Stimulated activated CD4-positive, alpha-beta T cell treated with anti-CD3 and anti-CD28 coated beads, Interleukin-1b, Interleukin-23, amount 100 ng/mL, for 24 hours (primary cell): ENCODE measurements around the gene PGS1.
"Not testable (repeated sequence)": the region's sequence is repeated elsewhere in the genome, so short reads cannot be mapped to it uniquely, and the experiment has no call there.

Source experiments
- DNase-seq, 4 experiments: peaks; one replicate each; pipeline ENCODE4 v3.0.0-alpha.2; 2020; ENCODE audit warnings: low read depth in 4 of 4, low spot score in 1 of 4

PGS1 gene, protein sequence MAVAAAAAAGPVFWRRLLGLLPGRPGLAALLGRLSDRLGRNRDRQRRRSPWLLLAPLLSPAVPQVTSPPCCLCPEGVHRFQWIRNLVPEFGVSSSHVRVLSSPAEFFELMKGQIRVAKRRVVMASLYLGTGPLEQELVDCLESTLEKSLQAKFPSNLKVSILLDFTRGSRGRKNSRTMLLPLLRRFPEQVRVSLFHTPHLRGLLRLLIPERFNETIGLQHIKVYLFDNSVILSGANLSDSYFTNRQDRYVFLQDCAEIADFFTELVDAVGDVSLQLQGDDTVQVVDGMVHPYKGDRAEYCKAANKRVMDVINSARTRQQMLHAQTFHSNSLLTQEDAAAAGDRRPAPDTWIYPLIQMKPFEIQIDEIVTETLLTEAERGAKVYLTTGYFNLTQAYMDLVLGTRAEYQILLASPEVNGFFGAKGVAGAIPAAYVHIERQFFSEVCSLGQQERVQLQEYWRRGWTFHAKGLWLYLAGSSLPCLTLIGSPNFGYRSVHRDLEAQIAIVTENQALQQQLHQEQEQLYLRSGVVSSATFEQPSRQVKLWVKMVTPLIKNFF

DNA sequence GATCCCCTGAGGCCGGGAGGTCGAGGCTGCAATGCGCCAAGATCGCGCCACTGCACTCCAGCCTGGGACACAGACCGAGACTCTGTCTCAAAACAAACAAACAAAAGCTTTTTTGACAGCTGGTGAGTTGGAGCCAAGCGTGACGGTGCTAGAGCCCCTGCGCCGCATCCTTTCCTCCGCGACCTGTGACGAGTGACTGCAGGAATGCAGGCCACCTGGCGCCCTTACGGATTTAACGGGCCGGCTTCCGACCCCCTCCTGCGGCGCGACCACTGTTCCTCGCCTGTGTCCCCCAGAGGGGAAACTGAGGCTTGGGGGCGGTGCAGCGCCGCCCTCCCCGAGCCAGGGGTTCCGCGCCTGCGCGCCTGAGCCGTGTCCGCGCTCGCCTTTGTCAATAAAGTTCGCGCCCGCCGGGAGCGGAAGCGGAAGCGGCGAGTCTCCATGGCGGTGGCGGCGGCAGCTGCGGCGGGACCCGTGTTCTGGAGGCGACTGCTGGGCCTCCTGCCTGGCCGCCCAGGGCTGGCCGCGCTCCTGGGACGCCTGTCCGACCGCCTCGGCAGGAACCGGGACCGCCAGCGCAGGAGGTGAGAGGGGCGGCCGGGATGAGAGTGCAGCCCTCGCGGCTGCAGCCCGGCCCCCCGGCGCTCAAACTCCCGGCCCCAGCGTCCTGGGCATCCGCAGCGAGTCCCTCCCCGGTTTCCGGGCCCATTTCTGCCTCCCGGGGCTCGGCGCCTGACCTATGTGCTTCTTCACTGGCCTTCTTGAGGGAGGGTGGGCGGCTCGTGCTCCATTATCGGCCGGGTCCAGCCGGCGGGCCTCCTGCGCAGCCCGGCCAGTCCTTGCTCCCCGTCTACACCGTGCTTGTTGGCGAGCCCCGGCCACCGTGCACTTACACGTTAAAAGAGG is at the start of gene PGS1:
TSS of gene PGS1 (plus strand) at position 425 of the 906 bp plus-strand sequence. CDS start at position 442, 17 bp downstream.
- peak; percentile 67 to 76 (median 70) for DNase-seq

DNA sequence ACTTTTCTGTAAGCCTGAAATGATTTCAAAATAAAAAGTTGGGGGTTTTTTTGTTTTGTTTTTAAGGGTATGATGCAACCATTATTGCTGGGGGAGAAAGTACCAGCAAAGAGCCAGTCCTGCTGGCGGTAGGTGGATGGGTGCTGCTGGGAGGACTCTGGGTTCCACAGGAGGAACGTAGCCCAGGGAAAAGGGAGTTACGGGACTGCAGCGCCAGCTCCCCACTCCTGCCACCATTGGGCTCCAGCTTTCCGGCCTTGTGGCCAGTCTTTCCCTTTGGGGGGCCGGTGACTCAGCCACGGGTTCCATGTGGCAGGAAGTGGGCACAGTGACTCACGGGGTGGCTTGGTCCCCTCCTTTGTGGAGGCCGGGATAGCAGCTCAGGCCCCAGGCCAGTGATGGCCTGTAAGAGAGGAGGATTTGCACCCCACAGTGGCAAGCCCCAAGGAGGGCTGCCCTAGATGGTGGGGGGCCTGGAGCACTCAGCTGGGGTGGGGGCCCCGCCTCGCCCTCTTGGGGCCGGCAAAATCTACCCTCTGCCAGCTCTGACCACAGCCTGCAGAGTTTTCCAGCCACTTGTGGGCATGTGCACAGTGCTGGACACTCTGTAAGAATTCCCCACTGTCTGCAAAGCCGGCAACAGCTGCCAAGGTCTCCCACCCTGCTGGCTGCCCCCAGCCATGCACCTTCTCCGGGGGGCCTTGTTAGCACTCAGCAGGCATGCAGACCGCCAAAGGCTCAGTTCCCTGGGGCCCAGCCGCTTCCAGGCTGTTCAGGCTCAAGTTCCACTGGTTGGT is 49.0 kb upstream of the PGS1 start:
- no peak for DNase-seq

DNA sequence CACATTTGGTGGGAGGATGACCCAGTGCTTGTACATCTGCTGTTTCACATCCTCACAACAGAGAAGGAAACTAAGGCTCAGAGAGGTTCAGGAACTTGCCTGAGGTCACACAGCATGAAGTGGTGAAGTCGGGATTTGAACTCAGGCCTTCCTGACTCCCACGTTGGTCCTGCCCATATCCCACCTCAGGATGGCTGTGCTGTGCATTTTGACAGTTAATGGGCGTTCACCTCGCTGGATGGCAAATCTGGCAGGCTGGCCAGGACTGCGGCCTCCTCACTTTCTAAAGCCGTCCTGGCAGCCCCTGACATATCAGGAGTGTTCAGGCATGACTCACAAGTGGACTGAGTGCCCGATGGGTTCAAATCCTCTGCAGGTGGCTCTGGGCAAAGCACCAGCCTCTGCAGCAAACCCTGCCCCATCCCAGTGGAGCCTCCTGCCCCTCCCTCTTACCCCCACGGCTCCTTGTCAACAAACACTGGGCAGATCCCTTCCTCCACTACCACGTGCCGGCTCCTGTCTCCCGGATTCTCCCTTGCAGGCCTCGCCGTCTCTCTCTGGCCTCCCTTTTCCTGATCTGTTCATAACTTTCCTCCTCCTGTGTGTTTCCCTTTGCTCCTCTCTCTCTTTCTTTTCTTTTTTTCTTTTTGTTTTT is 47.8 kb upstream of the PGS1 start:
- no peak for DNase-seq

DNA sequence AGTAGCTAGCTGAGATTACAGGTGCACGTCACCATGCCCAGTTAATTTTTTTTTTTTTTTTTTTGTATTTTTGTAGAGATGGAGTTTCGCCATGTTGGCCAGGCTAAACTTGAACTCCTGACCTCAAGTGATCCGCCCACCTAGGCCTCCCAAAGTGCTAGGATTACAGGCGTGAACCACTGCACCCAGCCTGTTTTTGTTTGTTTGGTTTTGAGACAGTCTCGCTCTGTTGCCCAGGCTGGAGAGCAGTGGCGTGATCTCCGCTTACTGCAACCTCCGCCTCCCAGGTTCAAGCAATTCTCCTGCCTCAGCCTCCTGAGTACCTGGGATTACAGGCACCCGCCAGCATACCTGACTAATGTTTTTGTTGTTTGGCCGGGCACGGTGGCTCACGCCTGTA is 47.1 kb upstream of the PGS1 start:
- not testable (repeated sequence) for DNase-seq

DNA sequence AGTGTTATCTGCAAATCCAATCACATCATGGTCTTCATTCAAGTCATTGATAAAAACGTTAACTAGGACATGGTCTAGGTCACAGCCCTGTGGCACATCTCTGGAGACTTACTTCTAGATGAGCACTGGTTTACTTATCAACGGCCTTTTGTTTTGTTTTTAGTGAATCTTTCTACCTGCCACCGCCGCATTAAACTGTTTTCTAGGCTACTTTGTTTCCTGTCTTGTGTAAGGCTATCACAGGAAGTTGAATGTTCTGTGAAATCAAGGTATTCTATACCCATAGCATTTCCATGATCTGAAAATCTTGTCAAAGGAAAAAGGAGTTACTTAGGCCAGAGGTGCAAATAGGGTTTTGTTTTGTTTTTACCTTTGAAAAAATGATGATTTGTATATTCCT is 45.5 kb upstream of the PGS1 start:
- no peak for DNase-seq

DNA sequence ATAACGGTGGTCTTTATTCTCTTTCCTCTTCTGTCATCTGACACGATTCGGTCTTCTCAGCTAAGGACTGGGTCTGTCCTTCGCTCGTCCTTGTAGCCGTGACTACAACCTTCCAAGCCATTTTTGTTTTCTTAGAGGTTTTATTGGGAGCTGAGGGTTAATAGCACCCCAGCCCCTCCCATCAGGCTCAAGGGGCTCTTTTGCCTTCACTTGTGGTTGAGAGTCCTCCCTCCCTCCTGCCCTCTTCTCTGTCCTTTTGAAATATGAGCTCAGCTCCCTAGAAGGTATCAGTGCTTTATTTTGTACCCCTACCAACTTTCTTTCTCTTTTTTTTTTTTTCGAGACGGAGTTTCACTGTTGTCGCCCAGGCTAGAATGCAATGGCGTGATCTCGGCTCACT is 43.2 kb upstream of the PGS1 start:
- DNase-seq: no peak

DNA sequence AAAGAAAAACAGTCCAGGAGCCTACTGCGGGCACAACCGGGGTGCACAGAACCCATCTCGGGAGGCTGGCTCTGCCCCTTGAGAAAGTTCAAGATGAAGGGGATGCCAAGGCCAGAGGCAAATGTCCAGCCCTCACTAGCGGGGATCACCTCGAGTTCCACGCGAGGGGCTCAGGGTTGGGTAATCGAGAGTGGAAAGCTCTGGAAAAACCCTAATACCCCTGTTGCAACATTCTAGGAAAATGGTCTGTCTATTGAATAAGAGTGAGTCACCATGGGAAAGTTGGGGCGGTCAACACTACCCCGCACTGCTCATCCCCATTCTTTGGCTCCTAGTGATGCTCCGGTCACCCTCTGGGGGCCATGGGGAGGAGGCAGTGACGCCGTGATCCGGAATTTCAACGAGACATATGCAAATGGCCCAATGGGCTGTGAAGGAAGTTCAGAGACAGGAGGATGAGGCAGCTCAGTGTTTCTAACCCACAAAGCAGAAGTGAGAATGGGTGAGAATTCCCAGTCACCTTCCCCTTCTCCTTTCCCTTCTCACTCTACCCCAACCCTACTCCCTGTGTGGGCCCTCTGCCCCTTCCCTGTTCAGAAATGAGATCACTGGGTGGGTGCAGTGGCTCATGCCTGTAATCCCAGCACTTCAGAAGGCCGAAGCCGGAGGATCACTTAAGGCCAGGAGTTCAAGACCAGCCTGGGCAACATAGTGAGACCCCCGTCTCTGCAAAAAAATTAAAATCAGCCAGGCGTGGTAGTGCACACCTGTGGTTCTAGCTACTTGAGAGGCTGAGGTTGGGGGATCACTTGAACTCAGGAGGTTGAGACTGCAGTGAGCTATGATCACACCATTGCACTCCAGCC is 41.0 kb upstream of the PGS1 start:
- no peak for DNase-seq

DNA sequence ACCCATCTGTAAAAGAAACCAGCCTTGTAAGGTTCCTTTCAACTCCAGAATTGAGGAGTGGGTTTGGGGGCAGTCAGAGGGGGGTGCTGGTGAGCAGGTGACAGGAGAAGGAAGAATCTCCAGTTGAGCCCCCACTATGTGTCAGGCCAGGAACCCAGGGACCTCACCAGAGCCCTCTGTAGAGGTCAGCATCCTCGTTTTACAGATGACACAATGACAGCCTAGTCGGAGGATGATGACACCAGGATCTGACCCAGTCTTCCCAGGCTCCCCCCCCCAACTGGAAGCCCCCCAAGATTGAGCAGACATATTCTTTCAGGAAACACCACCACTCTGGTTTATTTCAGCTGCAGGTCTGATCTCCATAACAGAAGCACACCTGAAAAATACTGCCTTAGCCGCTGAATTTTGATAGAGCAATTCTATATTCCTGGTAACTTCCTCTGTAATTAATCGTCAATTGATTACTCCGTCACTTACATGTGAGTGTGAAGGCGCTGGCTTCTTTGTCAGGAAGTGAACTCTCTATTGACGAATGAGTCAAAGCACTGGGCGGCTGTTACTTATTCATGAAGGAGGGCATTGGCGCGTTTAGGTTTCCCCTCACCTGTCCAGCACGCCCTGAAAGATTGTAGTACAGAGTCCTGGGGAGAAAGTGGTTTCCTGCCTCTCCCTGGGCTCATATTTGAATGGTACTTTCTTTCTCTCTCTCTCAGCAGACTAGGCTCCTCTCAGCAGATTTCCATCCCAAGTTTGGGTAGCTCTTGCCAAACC is 39.8 kb upstream of the PGS1 start:
- DNase-seq: no peak

DNA sequence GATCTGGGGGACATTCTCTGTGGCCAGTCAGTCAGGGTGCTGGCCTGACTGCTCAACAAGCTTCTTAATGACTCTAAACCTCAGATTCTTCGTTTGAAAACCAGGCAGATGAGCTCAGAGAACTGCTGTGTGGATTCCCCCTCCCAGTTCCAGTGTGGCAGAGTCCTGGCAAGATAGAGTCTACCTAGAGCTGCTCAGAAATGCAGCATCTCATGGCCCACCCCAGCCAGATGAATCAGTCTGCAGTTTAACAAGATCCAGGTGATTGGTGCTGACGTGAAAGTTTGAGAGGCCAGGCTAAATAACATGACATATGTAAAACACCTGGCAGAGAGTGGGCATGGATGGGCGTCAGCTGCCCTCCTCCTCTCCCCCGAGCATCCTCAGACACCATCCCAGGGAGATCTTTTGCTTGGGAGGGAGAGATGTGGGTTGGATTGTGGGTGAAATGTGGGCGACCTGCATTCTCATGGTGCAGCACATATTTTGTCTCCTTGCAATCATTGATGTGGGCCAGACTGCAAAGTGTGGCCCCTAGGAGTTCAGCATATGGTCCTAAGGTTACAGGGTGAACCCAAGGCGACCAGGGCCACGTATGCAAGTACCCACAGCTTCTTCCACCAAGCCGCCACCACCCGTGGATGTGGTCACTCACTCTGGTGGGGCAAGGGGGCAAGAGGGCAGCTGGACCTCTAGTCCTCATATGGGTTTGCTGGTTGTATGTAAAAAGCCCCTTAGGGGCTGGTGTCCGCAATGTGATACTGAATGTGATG is 38.1 kb upstream of the PGS1 start:
- no peak for DNase-seq

DNA sequence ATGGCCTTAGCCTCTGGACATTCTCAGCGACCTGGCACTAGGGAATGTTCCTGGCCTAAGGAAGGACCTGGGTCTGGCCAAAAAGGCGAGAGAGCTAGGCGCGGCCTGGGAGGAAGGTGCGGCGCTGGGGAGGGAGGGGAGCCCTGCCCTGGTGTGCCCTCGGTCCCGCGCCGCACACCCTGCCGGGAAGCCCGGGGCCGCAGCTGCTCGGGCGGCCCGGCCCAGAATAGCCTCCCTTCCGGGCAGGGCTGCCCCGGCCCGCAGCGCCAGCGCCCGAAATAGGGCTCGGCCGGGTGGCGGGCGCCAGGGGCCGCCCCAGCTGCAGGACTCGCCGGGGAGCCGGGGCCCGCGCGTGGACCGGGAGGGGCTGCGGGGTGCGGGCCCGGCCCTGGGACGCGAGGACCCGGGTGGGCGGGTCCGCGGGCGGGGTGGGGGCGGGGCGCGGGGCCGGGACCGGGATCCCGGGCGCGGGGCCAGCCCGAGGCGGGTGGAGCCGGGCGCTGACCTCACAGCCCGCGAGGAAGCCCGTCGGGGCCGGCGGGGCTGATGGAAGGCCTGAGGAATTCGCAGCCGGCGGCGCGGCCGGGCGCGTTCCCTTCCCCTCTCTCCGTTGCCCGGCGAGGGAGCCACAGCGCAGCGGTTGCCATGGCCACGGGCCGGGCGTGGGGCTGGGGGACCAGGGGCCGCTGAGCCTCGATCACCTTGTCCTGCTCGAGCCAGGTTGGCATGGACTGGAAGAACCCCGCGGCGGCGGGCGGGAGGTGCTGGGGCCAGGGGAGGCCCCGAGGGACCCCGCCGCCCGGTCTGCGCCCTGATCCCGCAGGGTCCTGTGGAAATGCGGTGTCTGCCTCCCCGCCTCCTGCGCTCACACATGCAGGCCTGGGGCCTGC is 36.6 kb upstream of the PGS1 start:
- no peak for DNase-seq

DNA sequence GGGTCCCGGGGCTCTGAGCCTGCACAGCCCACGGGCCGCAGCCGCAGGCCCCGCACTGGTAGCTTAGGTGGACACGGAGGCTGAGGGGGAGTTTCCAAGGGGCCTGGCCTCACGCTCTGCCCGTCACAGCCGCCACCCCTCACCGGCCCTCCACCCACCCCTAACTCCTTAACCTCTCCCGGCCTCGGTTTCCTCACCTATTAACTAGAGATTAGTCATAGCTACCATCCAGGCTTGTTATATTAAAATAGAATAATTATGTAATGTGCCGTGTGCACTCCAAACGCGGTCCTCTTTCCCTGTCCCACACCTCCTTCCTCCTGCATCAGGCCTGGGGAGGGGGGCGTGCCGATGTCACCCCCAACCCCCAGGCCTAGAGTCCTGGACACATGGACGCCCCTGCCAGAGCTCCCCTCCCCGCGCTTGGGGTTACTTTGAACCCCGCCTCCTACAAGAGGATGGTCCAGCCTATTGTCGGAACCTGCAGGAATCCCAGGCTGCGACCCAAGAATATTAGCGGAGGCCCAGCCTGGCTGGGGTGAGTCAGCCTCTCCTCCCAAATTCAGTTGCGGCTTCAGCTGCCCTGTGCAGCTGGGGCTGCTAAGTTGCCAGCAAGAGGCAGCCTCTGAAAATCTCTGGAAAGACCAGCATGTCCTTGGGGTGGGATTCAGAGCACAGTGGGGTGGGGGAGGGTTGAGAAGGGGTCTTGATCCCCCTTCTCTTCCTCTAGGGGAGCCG is 35.8 kb upstream of the PGS1 start:
- DNase-seq: no peak

DNA sequence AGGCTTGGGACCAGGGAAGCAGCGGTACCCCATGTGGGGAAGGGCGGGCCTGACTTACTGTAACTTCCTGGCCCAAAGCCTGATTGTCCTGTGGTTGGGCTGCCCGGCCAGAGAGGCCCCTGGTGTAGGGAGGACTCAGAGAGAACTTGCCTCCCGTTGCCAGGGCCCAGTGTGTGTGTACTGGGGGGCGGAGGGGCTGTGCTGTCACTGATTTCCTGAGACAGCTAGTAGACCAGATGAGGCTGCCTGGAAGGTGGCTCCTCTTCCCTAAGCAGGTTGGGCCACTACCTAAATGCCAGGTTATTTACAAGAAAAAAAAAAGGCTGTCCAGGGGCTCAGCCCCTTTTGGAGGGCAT is 35.3 kb upstream of the PGS1 start:
- DNase-seq: no peak

DNA sequence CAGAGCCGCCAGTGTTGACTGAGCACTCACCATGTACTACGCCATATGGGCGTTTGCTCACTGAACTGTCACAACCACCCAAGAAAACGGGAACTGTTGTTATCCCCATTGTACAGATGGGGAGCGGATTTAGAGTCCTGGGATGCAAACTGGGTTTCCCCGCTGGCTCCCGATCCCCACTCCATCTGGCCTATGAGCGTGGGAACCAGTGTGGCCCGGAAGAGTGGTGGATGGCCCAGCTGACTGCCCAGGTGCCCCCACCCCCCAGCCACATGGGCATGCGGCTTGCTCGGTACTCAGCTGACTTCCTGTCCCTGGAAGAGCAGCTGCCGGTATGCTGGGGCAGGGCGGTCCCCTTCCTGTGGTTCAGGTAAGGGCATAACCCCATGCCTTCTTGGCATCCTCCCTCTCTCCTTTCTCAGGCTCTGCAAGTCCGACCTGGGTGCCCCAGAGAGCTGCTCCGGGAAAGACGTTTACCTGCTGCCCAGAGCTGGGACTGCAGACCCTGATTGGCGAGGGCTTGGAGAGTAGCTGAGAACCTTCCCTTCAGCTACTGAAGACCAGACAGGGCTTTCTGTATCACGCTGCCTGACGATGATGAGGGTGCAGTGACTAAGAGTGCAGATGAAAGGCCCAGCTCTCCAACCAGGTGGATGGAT is 34.8 kb upstream of the PGS1 start:
- peak in 1 of 4 experiments; percentile 59 for DNase-seq

DNA sequence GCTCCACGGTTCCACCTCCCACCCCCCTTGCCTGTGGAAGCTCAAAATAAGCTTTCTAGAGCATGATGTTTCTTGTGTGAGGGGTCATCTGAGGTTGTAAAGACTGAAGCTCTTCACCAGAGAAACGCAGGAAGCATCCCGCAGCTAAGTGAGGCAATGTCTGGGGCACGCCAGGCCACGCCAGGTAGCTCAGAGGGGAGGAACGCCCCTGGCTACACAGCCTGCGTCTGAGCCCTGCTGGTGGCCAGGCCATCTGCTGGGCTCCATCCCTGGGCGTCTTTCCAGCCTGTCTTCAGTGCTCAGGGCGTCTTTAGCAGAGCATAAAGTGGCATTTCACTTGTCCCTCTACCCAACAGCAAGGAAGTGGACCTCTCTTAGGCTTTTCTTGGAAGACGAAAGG is 33.8 kb upstream of the PGS1 start:
- DNase-seq: no peak

DNA sequence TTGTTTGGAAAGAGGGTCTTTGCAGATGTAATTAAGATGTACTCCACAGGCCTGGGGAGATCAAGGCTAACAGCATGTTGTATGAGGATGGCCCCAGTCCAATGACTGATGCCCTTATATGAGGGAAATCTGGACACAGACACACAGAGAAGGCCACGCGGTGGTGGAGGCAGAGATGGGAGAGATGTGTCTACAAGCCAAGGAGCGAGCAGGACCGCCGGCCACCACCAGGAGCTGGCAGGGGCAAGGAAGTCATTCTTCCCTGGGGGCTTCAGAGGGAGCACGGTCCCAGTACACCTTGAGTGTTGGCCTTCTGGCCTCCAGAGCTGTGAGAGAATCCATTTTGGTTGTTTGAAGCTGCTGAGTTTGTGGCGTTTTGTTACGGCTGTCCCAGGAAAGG is 33.3 kb upstream of the PGS1 start:
- DNase-seq: no peak
